Upper lobe of left lung (tissue), 6 donors: ENCODE data around the gene TDRD7. TPM values are rescaled to one million over a fixed set of nuclear protein-coding genes. Genes with fewer than 3 reads are reported as not detected.

Experiments used
- ATAC-seq, 2 donors: fragments of 200-7000 bp; cut with Tn5 transposase; one replicate each; pipeline ENCODE4 v1.9.1; 2022; ENCODE audit warnings: mild to moderate bottlenecking in 2 of 2, moderate library complexity in 2 of 2; ENCODE audit not compliant: low FRiP score in 2 of 2
- DNase-seq, 2 donors: peaks; one replicate each; pipeline ENCODE4 v3.0.0-alpha.2; 2019 to 2020
- H3K27ac ChIP-seq, 4 donors: fragments of 200-600 bp; sonication (generic); one replicate each; pipeline ENCODE4 v1.5.1; 2016 to 2019
- H3K27me3 ChIP-seq, 4 donors: fragments of 200-600 bp; sonication (generic); one replicate each; pipeline ENCODE4 v1.5.1; 2017 to 2019
- H3K36me3 ChIP-seq, 4 donors: fragments of 200-600 bp; sonication (generic); one replicate each; pipeline ENCODE4 v1.5.1; 2016 to 2019
- H3K4me1 ChIP-seq, 4 donors: fragments of 200-600 bp; sonication (generic); one replicate each; pipeline ENCODE4 v1.5.1; 2018 to 2019
- H3K4me3 ChIP-seq, 4 donors: fragments of 200-600 bp; sonication (generic); one replicate each; pipeline ENCODE4 v1.5.1; 2017 to 2019; ENCODE audit warnings: mild to moderate bottlenecking in 2 of 4, moderate library complexity in 1 of 4
- H3K9me3 ChIP-seq, 4 donors: fragments of 200-600 bp; sonication (generic); one replicate each; pipeline ENCODE4 v1.5.1; 2018 to 2019
- EP300 ChIP-seq, 4 donors: sonication (generic); formaldehyde crosslinking; IDR thresholded peaks; one replicate each; pipeline ENCODE4 v1.5.1; 2017; ENCODE audit warnings: antibody characterized with exemption in 4 of 4, control low read depth in 2 of 4
- POLR2A ChIP-seq, 4 donors: fragments of 450-650 bp; IDR thresholded peaks; one replicate each; pipeline ENCODE4 v1.5.1; 2016 to 2017; ENCODE audit warnings: antibody characterized with exemption in 4 of 4, mild to moderate bottlenecking in 2 of 4
- POLR2AphosphoS5 ChIP-seq, 2 donors: sonication (generic); formaldehyde crosslinking; IDR thresholded peaks; one replicate each; pipeline ENCODE4 v1.5.1; 2017; ENCODE audit warnings: antibody characterized with exemption in 2 of 2
- WGBS, 2 donors: methylation state at CpG; one replicate each; pipeline ENCODE4 v1.1.5; 2017 to 2018; 5-methylcytosine and 5-hydroxymethylcytosine counted together
- total RNA-seq, 6 donors: library from RNA; depleted of rRNA in 4 of 6; stranded (reverse); fragments of >200 nt in 4 of 6; gene quantifications; one replicate each; pipeline versions ENCODE4 v1.1.0 to v1.2.1, GENCODE V29; 2016 to 2021
- TF ChIP-seq, protein P1 (sequence below), 6 experiments: fragments of 450-650 bp in 4 of 6; fragments of 200-600 bp in 2 of 6; sonication (generic) in 2 of 6; IDR thresholded peaks; one replicate each; pipeline ENCODE4 v1.5.1; 2016 to 2019; ENCODE audit warnings: antibody characterized with exemption in 6 of 6
- donor health status: DM: no; HTN: no; CAD: no; lungs with moderate emphysema.
- donor health status: DM: no; HTN: yes; CAD: no; lungs with severe emphysema.

Gene TDRD7
- total RNA-seq, 6 donors from 2014 or later: 9.0 to 21.0 (median 15.3) TPM

DNA sequence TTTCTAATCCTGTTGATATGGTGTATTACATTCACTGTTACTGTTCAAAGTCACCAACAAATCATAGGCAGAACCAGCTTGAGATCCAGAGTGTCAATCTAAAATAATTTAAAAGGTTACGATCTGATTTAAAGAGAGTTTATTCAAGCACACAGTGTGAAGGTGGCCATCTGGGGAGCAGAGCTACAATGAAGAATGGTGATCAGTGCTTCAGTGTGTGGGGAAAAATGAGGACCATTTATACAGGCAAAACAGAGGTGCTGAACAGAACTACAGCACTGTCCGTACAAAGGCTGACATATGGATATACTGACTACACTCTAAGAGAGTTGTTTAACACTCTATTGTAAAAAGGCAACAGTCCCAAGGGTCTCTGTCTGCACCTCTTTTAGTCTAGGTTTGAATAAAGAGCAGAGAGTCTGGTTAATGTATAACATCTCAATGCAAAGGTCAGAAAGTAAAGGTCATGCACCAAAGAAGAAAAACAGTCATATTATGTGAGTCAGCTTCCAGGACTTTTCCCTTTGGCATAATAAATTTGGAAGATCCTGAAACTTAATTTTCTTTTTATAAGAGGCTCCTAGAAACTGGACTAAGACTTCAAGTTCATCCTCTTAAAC is 29.7 kb upstream of the TDRD7 start:
- H3K4me3 ChIP-seq: no peak overlapping the region
- H3K27ac ChIP-seq: no peak overlapping the region
- ATAC-seq: no peak

DNA sequence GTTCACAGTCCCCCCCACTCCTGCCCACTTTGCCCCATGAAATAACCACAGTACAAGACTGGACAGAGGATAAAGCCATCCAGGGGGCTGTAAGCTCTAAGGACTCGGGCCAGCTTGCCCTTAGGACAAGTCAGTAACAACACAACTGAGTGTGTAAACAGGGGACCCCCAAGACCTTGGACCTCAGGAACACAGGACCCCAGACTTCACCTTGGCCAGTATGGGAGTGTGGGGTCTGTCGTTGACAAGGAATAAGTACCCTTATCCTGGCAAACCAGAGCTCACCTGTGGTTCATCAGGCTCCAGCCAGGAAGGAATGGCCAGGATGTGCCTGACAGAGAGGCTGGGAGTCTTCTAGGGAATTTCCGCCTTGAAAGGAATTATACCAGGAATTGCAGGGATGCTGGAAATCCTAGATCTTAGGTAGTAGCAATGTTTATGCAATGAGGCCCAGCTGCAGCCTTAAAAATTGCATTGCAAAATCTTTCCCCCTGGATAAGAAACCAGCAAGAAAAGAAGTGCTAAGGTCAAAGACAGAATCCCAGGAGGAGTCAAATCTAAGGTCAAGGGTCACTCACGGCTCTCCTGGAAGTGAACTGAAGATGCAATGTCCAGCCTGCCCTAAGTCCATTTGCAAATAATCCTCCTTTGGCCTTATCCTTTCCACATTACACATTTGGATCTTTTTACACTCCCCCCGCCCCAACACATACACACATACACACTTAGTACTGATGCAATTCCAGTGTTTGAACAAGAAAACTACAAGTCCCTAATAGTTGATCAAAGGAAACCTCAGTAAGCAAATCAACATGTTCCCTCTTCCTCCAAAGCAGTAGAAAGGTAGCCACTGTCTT is 27.3 kb upstream of the TDRD7 start:
- Histone ChIP-seq H3K4me3 (no peak overlapping the region), H3K27ac (no peak overlapping the region), H3K9me3 (no peaks in the 10 kb centered on the region), H3K4me1 (peaks cover 3 to 10% (median 6%) of the 10 kb centered on the region in 4 donors), H3K27me3 (no peaks in the 10 kb centered on the region), H3K36me3 (no peaks in the 10 kb centered on the region)
- ATAC-seq: no peak
- no peak for DNase-seq
- no peak for TF ChIP-seq POLR2AphosphoS5 (IDR thresholded peaks at IDR 0.05)
- TF ChIP-seq POLR2A (IDR thresholded peaks at IDR 0.05): no peak
- TF ChIP-seq, protein P1, sequence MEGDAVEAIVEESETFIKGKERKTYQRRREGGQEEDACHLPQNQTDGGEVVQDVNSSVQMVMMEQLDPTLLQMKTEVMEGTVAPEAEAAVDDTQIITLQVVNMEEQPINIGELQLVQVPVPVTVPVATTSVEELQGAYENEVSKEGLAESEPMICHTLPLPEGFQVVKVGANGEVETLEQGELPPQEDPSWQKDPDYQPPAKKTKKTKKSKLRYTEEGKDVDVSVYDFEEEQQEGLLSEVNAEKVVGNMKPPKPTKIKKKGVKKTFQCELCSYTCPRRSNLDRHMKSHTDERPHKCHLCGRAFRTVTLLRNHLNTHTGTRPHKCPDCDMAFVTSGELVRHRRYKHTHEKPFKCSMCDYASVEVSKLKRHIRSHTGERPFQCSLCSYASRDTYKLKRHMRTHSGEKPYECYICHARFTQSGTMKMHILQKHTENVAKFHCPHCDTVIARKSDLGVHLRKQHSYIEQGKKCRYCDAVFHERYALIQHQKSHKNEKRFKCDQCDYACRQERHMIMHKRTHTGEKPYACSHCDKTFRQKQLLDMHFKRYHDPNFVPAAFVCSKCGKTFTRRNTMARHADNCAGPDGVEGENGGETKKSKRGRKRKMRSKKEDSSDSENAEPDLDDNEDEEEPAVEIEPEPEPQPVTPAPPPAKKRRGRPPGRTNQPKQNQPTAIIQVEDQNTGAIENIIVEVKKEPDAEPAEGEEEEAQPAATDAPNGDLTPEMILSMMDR (IDR thresholded peaks at IDR 0.05): no peak
- TF ChIP-seq EP300 (IDR thresholded peaks at IDR 0.05): no peak
- WGBS, 2 donors: 69 to 79% methylated on average over 5 of the region's 5 CpGs

More for the DNA sequence above, 29.7 kb upstream of the TDRD7 start:
- Histone ChIP-seq H3K27me3 (no peaks in the 10 kb centered on the region), H3K36me3 (no peaks in the 10 kb centered on the region), H3K4me1 (peaks cover 1 to 4% (median 4%) of the 10 kb centered on the region in 4 donors), H3K9me3 (no peaks in the 10 kb centered on the region)
- 74 to 97% methylated on average over 2 of the region's 2 CpGs for WGBS, 2 donors
- TF ChIP-seq, protein P1 (IDR thresholded peaks at IDR 0.05): no peak
- TF ChIP-seq POLR2AphosphoS5 (IDR thresholded peaks at IDR 0.05) (no peak), EP300 (IDR thresholded peaks at IDR 0.05) (no peak), POLR2A (IDR thresholded peaks at IDR 0.05) (no peak)
- no peak for DNase-seq

DNA sequence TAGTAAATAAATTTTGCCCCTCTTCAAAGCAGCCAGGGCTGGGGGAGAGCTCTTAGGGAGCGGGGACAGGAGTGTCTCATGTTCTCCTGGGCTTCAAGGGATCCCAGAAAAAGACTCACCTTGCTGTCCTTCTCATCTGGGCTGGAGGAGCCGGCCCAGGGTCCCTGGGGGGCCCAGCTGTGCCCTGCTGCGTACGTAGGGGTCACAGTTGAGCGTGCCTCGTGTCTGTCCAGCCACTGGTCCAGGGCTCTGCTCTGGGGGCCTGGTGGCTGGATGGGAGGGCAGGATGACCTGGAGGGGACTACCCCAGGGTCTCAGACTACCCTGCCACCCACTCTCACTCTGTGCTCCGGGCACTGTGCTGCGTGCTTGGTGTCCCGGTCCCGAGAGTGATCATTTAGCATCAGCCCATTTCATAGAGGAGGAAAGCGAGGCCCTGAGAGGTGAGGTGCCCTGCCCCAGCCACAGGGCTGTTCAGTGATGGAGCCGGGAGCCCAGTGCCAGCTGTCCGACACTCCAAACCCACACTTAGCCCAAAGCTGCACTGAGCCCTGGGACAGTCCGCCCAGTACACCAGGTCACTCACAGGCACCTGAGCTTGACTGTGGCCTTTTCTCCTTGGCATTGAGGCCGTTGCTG is 26.2 kb upstream of the TDRD7 start:
- no peaks in the 10 kb centered on the region for H3K27me3 ChIP-seq
- DNase-seq: peak in 1 of 2 donors; percentile 44
- H3K4me3 ChIP-seq: no peak overlapping the region
- 71 to 91% methylated on average over 3 to 15 of the region's 15 CpGs for WGBS, 2 donors
- no peak overlapping the region for H3K27ac ChIP-seq
- no peak for ATAC-seq
- H3K36me3 ChIP-seq: no peaks in the 10 kb centered on the region
- H3K4me1 ChIP-seq: peaks cover 3 to 10% (median 6%) of the 10 kb centered on the region in 4 donors
- no peak for TF ChIP-seq POLR2A (IDR thresholded peaks at IDR 0.05)
- TF ChIP-seq EP300 (IDR thresholded peaks at IDR 0.05): no peak
- no peak for TF ChIP-seq POLR2AphosphoS5 (IDR thresholded peaks at IDR 0.05)
- TF ChIP-seq, protein P1 (IDR thresholded peaks at IDR 0.05): no peak
- no peaks in the 10 kb centered on the region for H3K9me3 ChIP-seq

DNA sequence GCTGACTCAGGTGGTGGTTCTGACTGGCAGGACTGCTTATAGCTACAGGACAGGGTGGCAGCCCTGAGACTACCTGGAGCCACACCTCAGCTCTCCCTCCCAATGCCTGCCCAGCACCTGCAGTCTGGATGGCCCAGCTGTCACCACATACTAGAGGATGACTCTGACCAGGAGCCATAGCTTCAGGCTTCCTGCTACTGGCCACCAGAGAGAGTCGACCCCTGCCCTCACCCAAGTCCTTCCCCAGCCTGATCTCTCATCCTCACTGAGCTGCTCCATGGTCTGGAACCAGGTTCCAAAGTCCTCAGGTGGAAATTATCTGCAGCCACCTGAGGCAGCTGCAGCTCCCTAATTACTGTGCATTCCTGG is 25.6 kb upstream of the TDRD7 start:
- DNase-seq: no peak
- WGBS, 2 donors: 50 to 83% methylated on average over 1 of the region's 1 CpG
- no peak overlapping the region for H3K27ac ChIP-seq
- H3K27me3 ChIP-seq: no peaks in the 10 kb centered on the region
- no peaks in the 10 kb centered on the region for H3K36me3 ChIP-seq
- no peaks in the 10 kb centered on the region for H3K9me3 ChIP-seq
- no peak for ATAC-seq
- TF ChIP-seq POLR2A (IDR thresholded peaks at IDR 0.05) (no peak), POLR2AphosphoS5 (IDR thresholded peaks at IDR 0.05) (no peak), EP300 (IDR thresholded peaks at IDR 0.05) (no peak)
- TF ChIP-seq, protein P1 (IDR thresholded peaks at IDR 0.05): no peak
- H3K4me1 ChIP-seq: peaks cover 3 to 10% (median 6%) of the 10 kb centered on the region in 4 donors
- no peak overlapping the region for H3K4me3 ChIP-seq
